SH-SY5Y (cell line): ENCODE results near the gene C14orf93.

Experiments
- GATA2 ChIP-seq: IDR thresholded peaks from 2 replicates; pipeline ENCODE4 v1.6.1; 2011; ENCODE audit warnings: mild to moderate bottlenecking, low read depth, low read length
- GATA3 ChIP-seq: IDR thresholded peaks from 2 replicates; pipeline ENCODE4 v1.6.1; 2011; ENCODE audit warnings: low read depth, mild to moderate bottlenecking, low read length, moderate library complexity

DNA sequence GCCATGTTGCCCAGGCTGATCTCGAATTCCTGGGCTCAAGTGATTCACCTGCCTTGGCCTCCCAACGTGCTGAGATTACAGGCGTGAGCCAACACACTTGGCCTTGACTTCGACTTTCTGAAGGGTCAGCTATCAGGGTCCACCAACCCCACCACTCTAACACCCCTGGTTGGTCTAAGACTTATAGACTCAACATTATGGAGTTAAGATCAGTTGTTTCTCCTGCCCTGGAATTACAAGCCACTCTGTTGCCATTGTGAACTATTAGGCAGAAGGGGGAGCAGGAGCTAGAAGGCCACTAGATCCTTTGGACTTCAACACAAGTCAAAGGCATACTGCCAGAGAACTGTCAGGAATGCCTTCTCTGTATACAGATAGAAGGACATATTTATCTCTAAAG is 30.2 kb upstream of the C14orf93 start:
- no peak for TF ChIP-seq GATA2
- no peak for TF ChIP-seq GATA3
